Sigmoid colon (tissue), 7 donors: ENCODE data around the gene CNIH3. TPM values are rescaled to one million over a fixed set of nuclear protein-coding genes. Genes with fewer than 3 reads are reported as not detected.

Experiments
- DNase-seq: peaks from one replicate; pipeline ENCODE4 v3.0.0-alpha.2; 2019
- H3K27ac ChIP-seq, 4 donors: fragments of 200-600 bp; sonication (generic); one replicate each; pipeline ENCODE4 v1.5.1; 2016 to 2019; ENCODE audit warnings: mild to moderate bottlenecking in 1 of 4
- H3K27me3 ChIP-seq, 3 donors: fragments of 200-600 bp; sonication (generic); one replicate each; pipeline ENCODE4 v1.5.1; 2019; ENCODE audit warnings: mild to moderate bottlenecking in 1 of 3
- H3K36me3 ChIP-seq, 4 donors: fragments of 200-600 bp; sonication (generic); one replicate each; pipeline ENCODE4 v1.5.1; 2016 to 2019
- H3K4me1 ChIP-seq, 4 donors: fragments of 200-600 bp; sonication (generic); one replicate each; pipeline ENCODE4 v1.5.1; 2017 to 2019
- H3K4me3 ChIP-seq, 4 donors: fragments of 200-600 bp; sonication (generic); one replicate each; pipeline ENCODE4 v1.5.1; 2017 to 2019; ENCODE audit warnings: mild to moderate bottlenecking in 2 of 4, moderate library complexity in 1 of 4
- H3K9me3 ChIP-seq, 4 donors: fragments of 200-600 bp in 3 of 4; sonication (generic) in 3 of 4; one replicate each; pipeline versions ENCODE4 v1.5.1 to v1.6.1; 2013 to 2019
- CTCF ChIP-seq, 4 experiments: fragments of 450-650 bp in 3 of 4; fragments of 200-600 bp in 1 of 4; IDR thresholded peaks; one replicate each; pipeline ENCODE4 v1.5.1; 2016 to 2019; ENCODE audit warnings: antibody characterized with exemption in 4 of 4, mild to moderate bottlenecking in 3 of 4, moderate library complexity in 2 of 4
- EP300 ChIP-seq, 4 donors: sonication (generic); formaldehyde crosslinking; IDR thresholded peaks; one replicate each; pipeline ENCODE4 v1.6.1; 2017; ENCODE audit warnings: antibody characterized with exemption in 4 of 4
- POLR2A ChIP-seq, 2 donors: fragments of 450-650 bp; IDR thresholded peaks; one replicate each; pipeline ENCODE4 v1.6.1; 2016; ENCODE audit warnings: antibody characterized with exemption in 2 of 2, mild to moderate bottlenecking in 2 of 2, moderate library complexity in 2 of 2
- POLR2AphosphoS5 ChIP-seq, 4 donors: sonication (generic); formaldehyde crosslinking; IDR thresholded peaks; one replicate each; pipeline ENCODE4 v1.6.1; 2017; ENCODE audit warnings: antibody characterized with exemption in 4 of 4
- WGBS, 2 donors: extraction: QIAGEN DNeasy Blood & Tissue Kit; methylation state at CpG; one replicate each; pipeline ENCODE4 v1.1.7; 2013; 5-methylcytosine and 5-hydroxymethylcytosine counted together
- intact Hi-C: fragments of 100-400 bp; cut with DNase I; formaldehyde crosslinking; loops from one replicate; pipeline ENCODE4 v1.15.1; 2023
- polyA plus RNA-seq, 3 donors: library from polyadenylated mRNA; stranded (reverse); fragments of 200-250 nt; gene quantifications; one replicate each; pipeline ENCODE4 v1.2.3, GENCODE V29; 2013
- total RNA-seq, 4 donors: library from RNA; depleted of rRNA; stranded (reverse); fragments of >200 nt; gene quantifications; one replicate each; pipeline ENCODE4 v1.1.0, GENCODE V29; 2016
- donor health status: healthy with polysubstance abuse.
- donor health status: Bipolar disorder and iron deficiency.
- donor health status: healthy.

Gene CNIH3
- total and polyA plus RNA-seq, 7 donors: 0.60 to 2.8 (median 1.4) TPM

- H3K27me3 ChIP-seq: no peaks in the 10 kb centered on the region
- DNase-seq: no peak
- intact Hi-C loops: no loop called here
- H3K27ac ChIP-seq: no peak overlapping the region
- TF ChIP-seq POLR2AphosphoS5 (IDR thresholded peaks at IDR 0.05): no peak
- TF ChIP-seq EP300 (IDR thresholded peaks at IDR 0.05): no peak
- no peak for TF ChIP-seq CTCF (IDR thresholded peaks at IDR 0.05)
- no peak for TF ChIP-seq POLR2A (IDR thresholded peaks at IDR 0.05)
- WGBS, 2 donors: 88 to 90% methylated on average over 12 of the region's 12 CpGs
- no peak overlapping the region for H3K4me3 ChIP-seq
- peaks cover 0 to 21% (median 16%) of the 10 kb centered on the region in 4 donors for H3K4me1 ChIP-seq
- H3K9me3 ChIP-seq: no peaks in the 10 kb centered on the region
- no peaks in the 10 kb centered on the region for H3K36me3 ChIP-seq
Measured at GRCh38 chr1:224739303-224739996, 123.3 kb downstream of the CNIH3 start.

- TF ChIP-seq CTCF (IDR thresholded peaks at IDR 0.05) (no peak), POLR2A (IDR thresholded peaks at IDR 0.05) (no peak), POLR2AphosphoS5 (IDR thresholded peaks at IDR 0.05) (no peak), EP300 (IDR thresholded peaks at IDR 0.05) (no peak)
- H3K36me3 ChIP-seq: no peaks in the 10 kb centered on the region
- H3K4me1 ChIP-seq: peaks cover 0 to 21% (median 16%) of the 10 kb centered on the region in 4 donors
- 43 to 50% methylated on average over 7 of the region's 7 CpGs for WGBS, 2 donors
- no peaks in the 10 kb centered on the region for H3K27me3 ChIP-seq
- no peak overlapping the region for H3K27ac ChIP-seq
- no peak overlapping the region for H3K4me3 ChIP-seq
- H3K9me3 ChIP-seq: no peaks in the 10 kb centered on the region
- no peak for DNase-seq
- intact Hi-C loops: no loop called here
Measured at GRCh38 chr1:224739997-224740684, 124.0 kb downstream of the CNIH3 start.

GRCh38 chr1:224740685-224741052 lies 124.6 kb downstream of the CNIH3 start:
- 93 to 95% methylated on average over 5 of the region's 5 CpGs for WGBS, 2 donors
- Histone ChIP-seq H3K4me3 (no peak overlapping the region), H3K36me3 (no peaks in the 10 kb centered on the region), H3K27ac (no peak overlapping the region), H3K9me3 (no peaks in the 10 kb centered on the region), H3K27me3 (no peaks in the 10 kb centered on the region), H3K4me1 (peaks cover 0 to 21% (median 16%) of the 10 kb centered on the region in 4 donors)
- intact Hi-C loops: no loop called here
- TF ChIP-seq CTCF (IDR thresholded peaks at IDR 0.05): no peak
- no peak for DNase-seq

GRCh38 chr1:224742349-224742748 lies 126.2 kb downstream of the CNIH3 start:
- no peak for DNase-seq
- H3K9me3 ChIP-seq: no peaks in the 10 kb centered on the region
- no peak for TF ChIP-seq CTCF (IDR thresholded peaks at IDR 0.05)
- no peak for TF ChIP-seq EP300 (IDR thresholded peaks at IDR 0.05)
- no peak for TF ChIP-seq POLR2AphosphoS5 (IDR thresholded peaks at IDR 0.05)
- no peak for TF ChIP-seq POLR2A (IDR thresholded peaks at IDR 0.05)
- 83 to 92% methylated on average over 6 of the region's 6 CpGs for WGBS, 2 donors
- H3K4me1 ChIP-seq: peaks cover 0 to 10% (median 6%) of the 10 kb centered on the region in 4 donors
- H3K36me3 ChIP-seq: no peaks in the 10 kb centered on the region
- intact Hi-C loops: no loop called here
- H3K27me3 ChIP-seq: no peaks in the 10 kb centered on the region
- H3K4me3 ChIP-seq: no peak overlapping the region
- H3K27ac ChIP-seq: no peak overlapping the region
